Heart left ventricle (tissue), 16 donors: Measurements from ENCODE around the gene KLHL6. TPM values are rescaled to one million over a fixed set of nuclear protein-coding genes. Genes with fewer than 3 reads are reported as not detected.

Experiments
- ATAC-seq, 4 donors: fragments of 200-7000 bp; cut with Tn5 transposase; one replicate each; pipeline ENCODE4 v1.9.1; 2020 to 2022; ENCODE audit warnings: moderate library complexity in 4 of 4, mild to moderate bottlenecking in 3 of 4, moderate number of reproducible peaks in 1 of 4
- DNase-seq, 5 donors: peaks; one replicate each; pipeline ENCODE4 v3.0.0-alpha.2; 2020
- H3K27ac ChIP-seq, 12 donors: fragments of 200-600 bp; sonication (generic) in 4 of 12; one replicate each; pipeline versions ENCODE4 v1.5.0 to v1.8.0; 2016 to 2022; ENCODE audit warnings: mild to moderate bottlenecking in 2 of 12
- H3K27me3 ChIP-seq, 9 donors: fragments of 200-600 bp; sonication (generic) in 2 of 9; one replicate each; pipeline versions ENCODE4 v1.5.1 to v1.8.0; 2016 to 2022; ENCODE audit warnings: mild to moderate bottlenecking in 3 of 9
- H3K36me3 ChIP-seq, 9 donors: fragments of 200-600 bp; sonication (generic) in 2 of 9; one replicate each; pipeline versions ENCODE4 v1.5.0 to v1.8.0; 2018 to 2022; ENCODE audit warnings: mild to moderate bottlenecking in 2 of 9
- H3K4me1 ChIP-seq, 12 donors: fragments of 200-600 bp; sonication (generic) in 4 of 12; one replicate each; pipeline versions ENCODE4 v1.5.0 to v1.8.0; 2016 to 2022; ENCODE audit warnings: mild to moderate bottlenecking in 3 of 12
- H3K4me3 ChIP-seq, 12 donors: fragments of 200-600 bp; sonication (generic) in 4 of 12; one replicate each; pipeline versions ENCODE4 v1.5.0 to v1.8.0; 2017 to 2022; ENCODE audit warnings: mild to moderate bottlenecking in 9 of 12, moderate library complexity in 4 of 12
- H3K9me3 ChIP-seq, 12 donors: fragments of 200-600 bp; sonication (generic) in 4 of 12; one replicate each; pipeline versions ENCODE4 v1.5.0 to v1.8.0; 2016 to 2022; ENCODE audit warnings: mild to moderate bottlenecking in 1 of 12
- CTCF ChIP-seq, 12 donors: fragments of 200-600 bp; sonication (generic) in 4 of 12; IDR thresholded peaks; one replicate each; pipeline versions ENCODE4 v1.5.0 to v1.8.0; 2018 to 2022; ENCODE audit warnings: antibody characterized with exemption in 12 of 12, mild to moderate bottlenecking in 5 of 12
- POLR2A ChIP-seq, 2 donors: fragments of 450-650 bp; IDR thresholded peaks; one replicate each; pipeline ENCODE4 v1.6.1; 2017; ENCODE audit warnings: antibody characterized with exemption in 2 of 2, mild to moderate bottlenecking in 2 of 2, moderate library complexity in 2 of 2
- WGBS, 4 donors: extraction: QIAGEN DNeasy Blood & Tissue Kit in 2 of 4; methylation state at CpG; one replicate each; pipeline versions ENCODE4 v1.1.5 to v1.1.7; 2013 to 2018; 5-methylcytosine and 5-hydroxymethylcytosine counted together
- intact Hi-C, 10 donors: fragments of 100-400 bp; cut with DNase I; formaldehyde crosslinking; loops; one replicate each; pipeline versions ENCODE4 v1.11.1 to v1.14.2; 2022
- polyA plus RNA-seq, 2 donors: library from polyadenylated mRNA; stranded (reverse); fragments of 200-250 nt; gene quantifications; one replicate each; pipeline ENCODE4 v1.2.3, GENCODE V29; 2013
- total RNA-seq, 9 donors: library from RNA; depleted of rRNA in 2 of 9; stranded (reverse); fragments of >200 nt in 2 of 9; fragmentation: NEBNext Ultra II Directional in 3 of 9; extraction: Animal tissue kit (Norgen Biotek cat#: 25700) in 3 of 9; gene quantifications; one replicate each; pipeline versions ENCODE4 v1.1.0 to v1.2.4, GENCODE V29; 2016 to 2023
- donor health status: ischemic (EF 13 %, LVEDD 7.1; RV severe dilation, severe dysfunction).
- donor health status: healthy with polysubstance abuse.
- donor health status: DM: no; HTN: yes; CAD: no.
- donor health status: DM: no; HTN: no; CAD: no.
- donor health status: ischemic (EF 25% LVEDD 6.9; RV normal size, moderate dysfunction).
- donor health status: ischemic (EF 25% LVEDD 5.7; RV mildly dilated, moderate dysfunction).
- donor health status: healthy.
- donor health status: DM: yes; HTN: yes; CAD: no.
- donor health status: ischemic (EF 35%, LVEDD 5.7; RV mildly dilated, moderate dysfunction).
- donor health status: nonischemic (EF 11% LVEDD 7.7; RV severe dilation, severe dysfunction).
- donor health status: DM: yes; HTN: yes; CAD: no.
- donor health status: PGD.
- donor health status: ischemic (EF 29% LVEDD 5.4; RV normal size, mild dysfunction).
- donor health status: nonischemic (EF 23%, LVEDD 6.1; RV moderate dilation, normal function).

The KLHL6 gene
- total and polyA plus RNA-seq, 11 donors, result 0.46 to 8.1 (median 0.83) TPM

GRCh38 chr3:183491109-183491922 is 64.2 kb downstream of the KLHL6 start:
- intact Hi-C loops, result no loop called here
- 88 to 91% (median 89%) methylated on average over 21 to 23 of the region's 23 CpGs for WGBS, 4 donors
- ATAC-seq, result no peak

GRCh38 chr3:183490653-183491052 is 64.9 kb downstream of the KLHL6 start:
- intact Hi-C loops, result no loop called here
- ATAC-seq (peak in 1 of 4 donors; percentile 20), DNase-seq (no peak)
- Histone ChIP-seq H3K27me3 (no peaks in the 10 kb centered on the region), H3K27ac (peak overlapping the region in 1 of 12 donors; percentile 67), H3K4me3 (no peak overlapping the region), H3K4me1 (peaks cover 0 to 18% (median 10%) of the 10 kb centered on the region in 12 donors), H3K36me3 (peaks cover 0 to 25% (median 0%) of the 10 kb centered on the region in 9 donors), H3K9me3 (peaks cover 0 to 3% (median 0%) of the 10 kb centered on the region in 12 donors)
- TF ChIP-seq CTCF (IDR thresholded peaks at IDR 0.05) (no peak), POLR2A (IDR thresholded peaks at IDR 0.05) (no peak)
- 67 to 75% (median 74%) methylated on average over 6 of the region's 6 CpGs for WGBS, 4 donors

More at GRCh38 chr3:183491109-183491922, 64.2 kb downstream of the KLHL6 start:
- Histone ChIP-seq H3K9me3 (peaks cover 0 to 6% (median 0%) of the 10 kb centered on the region in 12 donors), H3K27ac (peak overlapping the region in 1 of 12 donors; percentile 31), H3K36me3 (peaks cover 0 to 25% (median 0%) of the 10 kb centered on the region in 9 donors), H3K4me3 (no peak overlapping the region), H3K4me1 (peaks cover 0 to 18% (median 10%) of the 10 kb centered on the region in 12 donors), H3K27me3 (no peaks in the 10 kb centered on the region)
- TF ChIP-seq CTCF (IDR thresholded peaks at IDR 0.05) (no peak), POLR2A (IDR thresholded peaks at IDR 0.05) (no peak)
- no peak for DNase-seq

GRCh38 chr3:183490211-183490601 is 65.3 kb downstream of the KLHL6 start:
- no peak for TF ChIP-seq POLR2A (IDR thresholded peaks at IDR 0.05)
- DNase-seq, result no peak

GRCh38 chr3:183489455-183490210 is 65.9 kb downstream of the KLHL6 start:
- Histone ChIP-seq H3K4me3 (no peak overlapping the region), H3K9me3 (no peaks in the 10 kb centered on the region), H3K4me1 (peaks cover 0 to 18% (median 10%) of the 10 kb centered on the region in 12 donors), H3K36me3 (peaks cover 0 to 25% (median 0%) of the 10 kb centered on the region in 9 donors), H3K27ac (peak overlapping the region in 6 of 12 donors; percentile 2 to 67 (median 41)), H3K27me3 (no peaks in the 10 kb centered on the region)
- ATAC-seq (peak in 1 of 4 donors; percentile 53), DNase-seq (no peak)
- TF ChIP-seq CTCF (IDR thresholded peaks at IDR 0.05) (no peak), POLR2A (IDR thresholded peaks at IDR 0.05) (no peak)
- intact Hi-C loops, result loop anchor here in 1 of 10 donors (5.0 kb wide), 1 partner anchor 68 kb away; the partner anchor contains the start of gene KLHL6
- 59 to 79% (median 67%) methylated on average over 6 of the region's 6 CpGs for WGBS, 4 donors

More at GRCh38 chr3:183490211-183490601, 65.3 kb downstream of the KLHL6 start:
- Histone ChIP-seq H3K27me3 (no peaks in the 10 kb centered on the region), H3K36me3 (peaks cover 0 to 25% (median 0%) of the 10 kb centered on the region in 9 donors), H3K27ac (peak overlapping the region in 3 of 12 donors; percentile 31 to 67 (median 51)), H3K4me1 (peaks cover 0 to 18% (median 10%) of the 10 kb centered on the region in 12 donors), H3K9me3 (no peaks in the 10 kb centered on the region), H3K4me3 (no peak overlapping the region)
- no peak for ATAC-seq
- intact Hi-C loops, result no loop called here
- 93 to 96% (median 94%) methylated on average over 9 of the region's 9 CpGs for WGBS, 4 donors
